IMR-90 (cell line): ENCODE data around the gene PRKN. TPM values are rescaled to one million over a fixed set of nuclear protein-coding genes. Genes with fewer than 3 reads are reported as not detected.

ENCODE experiments used
- ATAC-seq: fragments of 200-7000 bp; cut with Tn5 transposase; 2 replicates; pipeline ENCODE4 v1.9.1; 2020; ENCODE audit warnings: low read depth, mild to moderate bottlenecking, moderate library complexity
- BruUV-seq: library from RNA; stranded (reverse); fragments of 400-500 nt; replicated peaks from 2 replicates; lab custom pipeline; 2021; lab: Mats Ljungman, UMichigan
- CTCF ChIA-PET: fragments of 300-600 bp; formaldehyde crosslinking; extraction: SDS; loops from one replicate; lab custom pipeline; 2021; ENCODE audit warnings: antibody characterized with exemption; lab: Yijun Ruan, JAX
- POLR2A ChIA-PET: fragments of 300-600 bp; sonication (Branson Sonifier 250); formaldehyde crosslinking; loops from one replicate; lab custom pipeline; 2022; ENCODE audit warnings: antibody characterized with exemption; ENCODE audit not compliant: unreplicated experiment; lab: Charles Lee
- DNase-seq: peaks from one replicate; pipeline ENCODE4 v3.0.0; 2013
- H2AFZ ChIP-seq: replicated peaks from 2 replicates; pipeline ENCODE3; 2013; ENCODE audit warnings: low read length, mild to moderate bottlenecking; ENCODE audit not compliant: poor library complexity
- H2AK5ac ChIP-seq: 2 replicates; pipeline ENCODE4 v1.6.1; 2013; ENCODE audit warnings: low read depth, low read length, inconsistent platforms
- H2AK9ac ChIP-seq: replicated peaks from 2 replicates; pipeline ENCODE3; 2013; ENCODE audit warnings: mild to moderate bottlenecking, low read depth, low read length, moderate library complexity; ENCODE audit not compliant: poor library complexity
- H2BK120ac ChIP-seq: 2 replicates; pipeline ENCODE4 v1.6.1; 2013; ENCODE audit warnings: low read depth, low read length, inconsistent platforms
- H2BK15ac ChIP-seq: 3 replicates; pipeline ENCODE4 v1.6.1; 2013; ENCODE audit warnings: low read depth, low read length, inconsistent platforms
- H2BK20ac ChIP-seq: 2 replicates; pipeline ENCODE4 v1.6.1; 2013; ENCODE audit warnings: low read depth, mild to moderate bottlenecking, inconsistent platforms, low read length, moderate library complexity
- H2BK5ac ChIP-seq: 2 replicates; pipeline ENCODE4 v1.6.1; 2013; ENCODE audit warnings: mild to moderate bottlenecking, low read depth, low read length, inconsistent platforms; ENCODE audit not compliant: poor library complexity, severe bottlenecking
- H3K14ac ChIP-seq: replicated peaks from 2 replicates; pipeline ENCODE4 v1.6.1; 2013; ENCODE audit warnings: low read depth, low read length, inconsistent platforms
- H3K18ac ChIP-seq: 2 replicates; pipeline ENCODE4 v1.6.1; 2013; ENCODE audit warnings: low read depth, low read length, control low read depth
- H3K23ac ChIP-seq: 2 replicates; pipeline ENCODE4 v1.6.1; 2013; ENCODE audit warnings: low read depth, low read length, inconsistent platforms
- H3K27ac ChIP-seq: 2 replicates; pipeline ENCODE4 v1.5.1; 2013; ENCODE audit warnings: mild to moderate bottlenecking, control low read depth, low read length; ENCODE audit not compliant: insufficient read depth
- H3K27me3 ChIP-seq: 2 replicates; pipeline ENCODE4 v1.6.1; 2013; ENCODE audit warnings: low read length; ENCODE audit not compliant: control insufficient read depth, insufficient read depth
- H3K36me3 ChIP-seq: 2 replicates; pipeline ENCODE4 v1.6.1; 2013; ENCODE audit warnings: low read length, mixed read lengths; ENCODE audit not compliant: control insufficient read depth, insufficient read depth
- H3K4ac ChIP-seq: 2 replicates; pipeline ENCODE4 v1.6.1; 2013; ENCODE audit warnings: low read depth, low read length, inconsistent platforms
- H3K4me1 ChIP-seq: 2 replicates; pipeline ENCODE4 v1.6.1; 2013; ENCODE audit warnings: low read length, mixed read lengths; ENCODE audit not compliant: control insufficient read depth, insufficient read depth
- H3K4me2 ChIP-seq: 2 replicates; pipeline ENCODE4 v1.6.1; 2013; ENCODE audit warnings: low read depth, mild to moderate bottlenecking, control low read depth, low read length, moderate library complexity
- H3K4me3 ChIP-seq: 2 replicates; pipeline ENCODE4 v1.5.1; 2013; ENCODE audit warnings: low read depth, mild to moderate bottlenecking, control low read depth, low read length, moderate library complexity; ENCODE audit not compliant: insufficient read depth
- H3K56ac ChIP-seq: 2 replicates; pipeline ENCODE4 v1.6.1; 2013; ENCODE audit warnings: low read length, inconsistent platforms; ENCODE audit not compliant: insufficient read depth; ENCODE audit errors: extremely low read depth
- H3K79me1 ChIP-seq, 2 experiments: 2 replicates each; pipeline ENCODE4 v1.6.1; 2013; ENCODE audit warnings: low read length in 2 of 2, inconsistent platforms in 1 of 2, low read depth in 1 of 2
- H3K9ac ChIP-seq: 2 replicates; pipeline ENCODE4 v1.6.1; 2013; ENCODE audit warnings: low read depth, low read length, control low read depth
- H3K9me1 ChIP-seq: 2 replicates; pipeline ENCODE4 v1.6.1; 2013; ENCODE audit warnings: low read length, inconsistent platforms; ENCODE audit not compliant: insufficient read depth
- H3K9me3 ChIP-seq: 2 replicates; pipeline ENCODE4 v1.6.1; 2013; ENCODE audit warnings: low read length; ENCODE audit not compliant: control insufficient read depth, insufficient read depth
- H4K20me1 ChIP-seq: 2 replicates; pipeline ENCODE4 v1.6.1; 2013; ENCODE audit warnings: low read length, inconsistent platforms; ENCODE audit not compliant: insufficient read depth
- H4K5ac ChIP-seq: 2 replicates; pipeline ENCODE4 v1.6.1; 2013; ENCODE audit warnings: mild to moderate bottlenecking, low read depth, low read length, control low read depth
- H4K8ac ChIP-seq, 2 experiments: 2 replicates each; pipeline ENCODE4 v1.6.1; 2013; ENCODE audit warnings: low read depth in 2 of 2, low read length in 2 of 2, control low read depth in 1 of 2, inconsistent platforms in 1 of 2
- H4K91ac ChIP-seq: 2 replicates; pipeline ENCODE4 v1.6.1; 2013; ENCODE audit warnings: low read depth, low read length, inconsistent platforms; ENCODE audit not compliant: insufficient read depth
- MAFK ChIP-seq: IDR thresholded peaks from 2 replicates; pipeline ENCODE4 v1.6.1; 2012; ENCODE audit warnings: low read depth, low read length, improper control_type of control experiment
- MXI1 ChIP-seq: IDR thresholded peaks from 2 replicates; pipeline ENCODE4 v1.6.1; 2012; ENCODE audit warnings: low read depth, mild to moderate bottlenecking, low read length, moderate library complexity, borderline replicate concordance
- NFE2L2 ChIP-seq: fragments of 150-350 bp; IDR thresholded peaks from 2 replicates; pipeline ENCODE4 v1.6.1; 2016; ENCODE audit warnings: low read depth, mild to moderate bottlenecking, low read length
- RFX5 ChIP-seq: IDR thresholded peaks from 2 replicates; pipeline ENCODE4 v1.8.0; 2012; ENCODE audit warnings: low read depth, mild to moderate bottlenecking, low read length, moderate library complexity
- SMC3 ChIP-seq: fragments of 150-350 bp; IDR thresholded peaks from 2 replicates; pipeline ENCODE4 v1.6.1; 2016; ENCODE audit warnings: low read depth, mild to moderate bottlenecking, antibody characterized with exemption, low read length, moderate library complexity
- WGBS, 2 experiments: methylation state at CpG; one replicate each; pipeline versions ENCODE4 v1.1.5 to v1.1.7; 2013; ENCODE audit warnings: missing lambda C conversion rate in 2 of 2; ENCODE audit not compliant: insufficient read length in 1 of 2; ENCODE audit errors: extremely low coverage in 2 of 2; 5-methylcytosine and 5-hydroxymethylcytosine counted together
- dilution Hi-C: fragments of 300-500 bp; cut with HindIII; formaldehyde crosslinking; loops from one replicate; pipeline ENCODE4 v1.14.3; 2018; ENCODE audit warnings: low sequenced_read_pairs; ENCODE audit not compliant: unreplicated experiment
- in situ Hi-C: fragments of 300-500 bp; cut with MboI; formaldehyde crosslinking; loops from 3 replicates; pipeline ENCODE4 v1.14.3; 2019; ENCODE audit warnings: low sequenced_read_pairs, inconsistent platforms, mixed read lengths
- intact Hi-C: fragments of 100-400 bp; cut with micrococcal nuclease; formaldehyde crosslinking; loops from 2 replicates; pipeline ENCODE4 v1.10.0; 2022
- polyA plus RNA-seq, 3 experiments: library from polyadenylated mRNA; depleted of rRNA; stranded (reverse); fragments of >200 nt; gene quantifications; 2 replicates each; pipeline ENCODE4 v1.2.3, GENCODE V29; 2012; ENCODE audit warnings: low replicate concordance in 1 of 3
- total RNA-seq: library from RNA; depleted of rRNA; stranded (reverse); fragments of >200 nt; gene quantifications from 2 replicates; pipeline ENCODE4 v1.2.3, GENCODE V29; 2012
- TF ChIP-seq, protein P1 (sequence below): fragments of 150-350 bp; IDR thresholded peaks from 2 replicates; pipeline ENCODE4 v1.6.1; 2016; ENCODE audit warnings: low read depth, mild to moderate bottlenecking, low read length, moderate library complexity, borderline replicate concordance

Gene PRKN
- total and polyA plus RNA-seq, 2 of the 4 experiments (the other 2 are of a cell fraction) = 0.15 to 0.18 TPM

- Histone ChIP-seq H3K14ac (no peak overlapping the region), H3K23ac (no peak overlapping the region), H4K20me1 (no peaks in the 10 kb centered on the region), H3K27me3 (no peaks in the 10 kb centered on the region), H2AK9ac (no peak overlapping the region), H2AK5ac (no peak overlapping the region), H3K9ac (no peak overlapping the region), H3K18ac (no peak overlapping the region), H3K4me1 (no peaks in the 10 kb centered on the region), H3K9me1 (no peaks in the 10 kb centered on the region), H4K8ac (no peak overlapping the region), H2BK5ac (no peak overlapping the region), H3K4me3 (no peak overlapping the region), H4K91ac (no peak overlapping the region), H2BK15ac (no peak overlapping the region), H2BK20ac (no peak overlapping the region), H3K36me3 (no peaks in the 10 kb centered on the region), H3K79me1 (no peaks in the 10 kb centered on the region), H4K5ac (no peak overlapping the region), H2AFZ (no peak overlapping the region), H3K4me2 (no peak overlapping the region), H3K9me3 (peaks cover 11% of the 10 kb centered on the region), H2BK120ac (no peak overlapping the region), H3K56ac (no peak overlapping the region), H3K4ac (no peak overlapping the region), H3K27ac (no peak overlapping the region)
- POLR2A ChIA-PET = no interaction called here
- CTCF ChIA-PET = no interaction called here
- DNase-seq (no peak), ATAC-seq (no peak)
- WGBS, 2 experiments = 60% methylated on average over 1 of the region's 9 CpGs; no CpG with 5 or more reads in 1 of the 2 experiments
- intact Hi-C loops (no loop called here), dilution Hi-C loops (no loop called here), in situ Hi-C loops (no loop called here)
- no TSS peak for BruUV-seq
- no peak for TF ChIP-seq MXI1
- TF ChIP-seq RFX5 = no peak
- no peak for TF ChIP-seq NFE2L2
- no peak for TF ChIP-seq SMC3
- TF ChIP-seq, protein P1, sequence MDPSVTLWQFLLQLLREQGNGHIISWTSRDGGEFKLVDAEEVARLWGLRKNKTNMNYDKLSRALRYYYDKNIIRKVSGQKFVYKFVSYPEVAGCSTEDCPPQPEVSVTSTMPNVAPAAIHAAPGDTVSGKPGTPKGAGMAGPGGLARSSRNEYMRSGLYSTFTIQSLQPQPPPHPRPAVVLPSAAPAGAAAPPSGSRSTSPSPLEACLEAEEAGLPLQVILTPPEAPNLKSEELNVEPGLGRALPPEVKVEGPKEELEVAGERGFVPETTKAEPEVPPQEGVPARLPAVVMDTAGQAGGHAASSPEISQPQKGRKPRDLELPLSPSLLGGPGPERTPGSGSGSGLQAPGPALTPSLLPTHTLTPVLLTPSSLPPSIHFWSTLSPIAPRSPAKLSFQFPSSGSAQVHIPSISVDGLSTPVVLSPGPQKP = no peak
- no peak for TF ChIP-seq MAFK
These were observed 730.8 kb downstream of the PRKN start for GRCh38 chr6:161996783-161997182.
